ENCODE measurements around the gene RNU5B-1.
"Not testable (repeated sequence)": the region's sequence is repeated elsewhere in the genome, so short reads cannot be mapped to it uniquely, and the experiment has no call there.

DNA sequence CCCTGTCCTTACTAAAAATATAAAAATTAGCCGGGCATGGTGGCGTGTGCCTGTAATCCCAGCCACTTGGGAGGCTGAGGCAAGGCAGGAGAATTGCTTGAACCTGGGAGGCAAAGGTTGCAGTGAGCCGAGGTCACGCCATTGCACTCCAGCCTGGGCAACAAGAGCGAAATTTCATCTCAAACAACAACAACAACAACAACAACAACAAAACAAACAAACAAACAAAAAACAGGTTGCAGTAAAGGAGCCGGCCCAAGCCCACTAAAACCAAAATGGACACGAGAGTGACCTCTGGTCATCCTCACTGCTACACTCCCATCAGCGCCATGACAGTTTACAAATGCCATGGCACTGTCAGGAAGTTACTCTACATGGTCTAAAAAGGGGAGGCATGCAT is 43.3 kb downstream of the RNU5B-1 start:
- not testable (repeated sequence) for TF ChIP-seq POLR2A (IDR thresholded peaks at IDR 0.05; ENCODE audit: low read length); GATA1 (IDR thresholded peaks at IDR 0.05; ENCODE audit: low read depth, low read length)
